GM10266 (cell line): Measurements from ENCODE around the gene SLC22A14.

Source experiments
- DNase-seq: peaks from one replicate; pipeline ENCODE4 v3.0.0; 2012; ENCODE audit errors: extremely low spot score
- TF ChIP-seq, protein P1 (sequence below): IDR thresholded peaks from 2 replicates; pipeline ENCODE4 v1.5.1; 2012; ENCODE audit warnings: mild to moderate bottlenecking, low read depth; ENCODE audit not compliant: control insufficient read depth, insufficient read depth; ENCODE audit errors: missing control alignments

The SLC22A14 gene

DNA sequence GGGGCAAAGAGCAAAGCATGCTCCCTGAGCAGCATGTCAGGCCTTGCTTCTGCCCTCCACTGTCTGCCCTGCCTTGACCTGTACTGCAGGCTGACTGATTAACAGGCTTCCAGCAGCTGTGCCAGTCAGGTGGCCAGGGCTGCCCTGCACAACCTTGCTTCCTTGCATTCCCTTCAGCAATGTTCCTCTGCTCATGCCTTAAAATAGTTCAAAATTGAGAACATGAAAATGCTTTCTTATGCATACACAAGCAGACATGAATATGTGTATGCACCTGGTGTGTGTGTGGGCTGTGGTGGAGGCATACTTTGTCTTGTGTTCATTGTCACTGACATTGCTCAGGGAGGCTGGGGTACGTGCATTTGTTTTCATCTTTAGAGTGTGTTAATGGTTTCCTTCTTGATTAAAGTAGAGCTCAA lies 17.7 kb upstream of the SLC22A14 start:
- no peak for DNase-seq
- TF ChIP-seq, protein P1, sequence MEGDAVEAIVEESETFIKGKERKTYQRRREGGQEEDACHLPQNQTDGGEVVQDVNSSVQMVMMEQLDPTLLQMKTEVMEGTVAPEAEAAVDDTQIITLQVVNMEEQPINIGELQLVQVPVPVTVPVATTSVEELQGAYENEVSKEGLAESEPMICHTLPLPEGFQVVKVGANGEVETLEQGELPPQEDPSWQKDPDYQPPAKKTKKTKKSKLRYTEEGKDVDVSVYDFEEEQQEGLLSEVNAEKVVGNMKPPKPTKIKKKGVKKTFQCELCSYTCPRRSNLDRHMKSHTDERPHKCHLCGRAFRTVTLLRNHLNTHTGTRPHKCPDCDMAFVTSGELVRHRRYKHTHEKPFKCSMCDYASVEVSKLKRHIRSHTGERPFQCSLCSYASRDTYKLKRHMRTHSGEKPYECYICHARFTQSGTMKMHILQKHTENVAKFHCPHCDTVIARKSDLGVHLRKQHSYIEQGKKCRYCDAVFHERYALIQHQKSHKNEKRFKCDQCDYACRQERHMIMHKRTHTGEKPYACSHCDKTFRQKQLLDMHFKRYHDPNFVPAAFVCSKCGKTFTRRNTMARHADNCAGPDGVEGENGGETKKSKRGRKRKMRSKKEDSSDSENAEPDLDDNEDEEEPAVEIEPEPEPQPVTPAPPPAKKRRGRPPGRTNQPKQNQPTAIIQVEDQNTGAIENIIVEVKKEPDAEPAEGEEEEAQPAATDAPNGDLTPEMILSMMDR, result no peak

DNA sequence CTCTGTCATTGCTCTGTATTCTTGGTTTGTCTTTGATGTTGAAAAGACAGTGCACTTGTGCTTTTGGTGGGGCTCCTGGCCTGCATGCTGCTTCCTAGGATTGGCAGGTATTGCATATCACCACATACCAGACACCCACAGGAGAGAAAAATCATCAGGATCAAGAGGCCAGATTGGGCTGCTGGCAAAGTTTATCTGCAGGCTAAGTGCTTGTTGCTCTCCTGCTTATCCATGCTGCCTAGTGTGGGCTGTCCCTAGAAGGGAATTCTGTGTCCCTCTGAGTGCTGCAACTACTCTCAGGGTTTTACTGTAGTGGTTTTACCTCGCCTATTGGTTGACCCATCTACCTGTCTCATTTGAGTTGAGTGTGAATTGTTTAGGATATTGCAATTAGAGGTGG lies 17.3 kb upstream of the SLC22A14 start:
- no peak for DNase-seq
- TF ChIP-seq, protein P1, result no peak

DNA sequence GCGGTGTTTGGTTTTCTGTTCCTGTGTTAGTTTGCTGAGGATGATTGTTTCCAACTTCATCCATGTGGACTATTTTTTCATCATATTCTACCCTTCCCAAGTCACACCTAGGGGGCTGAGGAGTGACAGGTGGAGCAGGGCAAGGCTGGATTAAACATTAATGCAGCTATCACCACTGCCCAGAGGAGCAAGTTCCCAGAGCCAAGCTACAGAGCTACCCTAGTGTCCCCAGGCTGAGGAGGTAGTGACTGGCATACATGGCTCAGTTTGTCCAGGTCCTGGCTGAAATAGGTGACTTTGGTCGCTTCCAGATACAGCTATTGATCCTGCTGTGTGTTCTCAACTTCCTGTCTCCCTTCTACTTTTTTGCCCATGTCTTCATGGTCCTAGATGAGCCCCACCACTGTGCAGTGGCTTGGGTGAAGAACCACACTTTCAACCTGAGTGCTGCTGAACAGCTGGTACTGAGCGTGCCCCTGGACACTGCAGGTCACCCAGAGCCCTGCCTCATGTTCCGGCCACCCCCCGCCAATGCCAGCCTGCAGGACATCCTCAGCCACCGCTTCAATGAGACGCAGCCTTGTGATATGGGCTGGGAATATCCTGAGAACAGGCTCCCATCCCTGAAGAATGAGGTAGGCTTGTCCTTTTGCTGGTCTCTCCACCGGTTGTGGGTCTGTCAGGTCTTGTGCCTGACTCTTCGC lies 16.3 kb upstream of the SLC22A14 start, which contains the start of gene SLC22A13:
Gene SLC22A13 (plus strand): TSS at position 209 of the 704 bp plus-strand sequence. CDS start 49 bp downstream, at position 258.
- DNase-seq, result no peak
- TF ChIP-seq, protein P1, result no peak

DNA sequence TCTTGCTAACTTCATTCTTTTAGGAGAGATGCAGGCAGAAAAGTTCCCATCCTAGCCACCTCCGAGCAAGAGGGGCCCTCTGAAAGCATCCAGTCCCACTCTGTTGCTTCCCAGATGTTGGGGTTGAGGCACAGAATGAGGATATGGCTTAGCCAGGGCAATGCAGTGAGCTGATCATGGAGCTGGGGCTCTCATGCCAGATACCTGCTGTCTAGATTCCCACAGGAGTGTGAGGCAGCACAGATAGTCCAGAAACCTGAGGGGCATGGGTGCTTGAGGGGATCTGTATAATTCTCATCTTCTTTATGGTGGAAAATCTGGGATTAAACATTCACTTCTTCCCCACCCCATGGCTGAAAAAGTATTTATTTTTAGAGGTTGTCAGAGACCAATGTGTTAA lies 15.3 kb upstream of the SLC22A14 start:
- DNase-seq, result no peak

DNA sequence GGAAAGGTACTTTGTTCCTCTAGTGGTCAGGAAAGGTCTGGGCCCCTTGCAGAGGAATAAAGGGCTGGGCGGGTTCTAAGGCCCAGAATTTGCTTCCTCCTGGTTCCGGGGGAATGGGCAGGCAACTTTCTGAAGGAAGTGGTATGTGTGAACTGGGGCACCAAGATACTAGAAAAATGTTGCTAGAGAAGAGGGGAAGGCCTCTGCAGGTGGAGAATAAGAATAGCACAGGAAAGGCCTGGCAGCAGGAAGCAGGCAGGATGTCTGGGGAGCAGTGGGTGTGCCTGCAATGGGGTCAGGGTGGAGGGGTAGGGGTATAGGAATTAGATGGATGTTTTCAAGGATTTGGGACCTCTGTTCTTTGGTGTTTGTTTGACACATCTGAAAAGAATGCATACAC lies 14.4 kb upstream of the SLC22A14 start:
- DNase-seq, result no peak
- TF ChIP-seq, protein P1, result no peak

More for the DNA sequence above, 15.3 kb upstream of the SLC22A14 start:
- TF ChIP-seq, protein P1, result no peak

DNA sequence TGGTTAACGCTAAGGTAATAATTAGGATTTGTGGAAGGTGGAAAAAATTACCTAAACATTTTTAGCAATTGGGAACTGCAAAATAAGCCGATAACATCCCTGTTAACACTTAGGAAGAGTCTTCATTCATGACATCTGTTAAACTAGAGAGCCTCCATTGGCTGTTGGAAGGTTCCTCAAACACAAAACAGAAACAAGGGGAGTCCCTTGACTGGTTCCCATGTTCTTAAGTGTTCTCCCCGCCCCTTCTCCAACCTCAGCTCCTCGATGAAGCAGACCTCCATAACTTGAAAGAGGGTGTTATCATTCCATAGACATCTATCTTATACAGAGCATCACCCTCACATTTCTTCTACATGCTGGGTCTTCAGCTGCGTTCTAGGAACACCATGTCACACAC lies 14.0 kb upstream of the SLC22A14 start:
- DNase-seq, result no peak
- TF ChIP-seq, protein P1, result no peak

DNA sequence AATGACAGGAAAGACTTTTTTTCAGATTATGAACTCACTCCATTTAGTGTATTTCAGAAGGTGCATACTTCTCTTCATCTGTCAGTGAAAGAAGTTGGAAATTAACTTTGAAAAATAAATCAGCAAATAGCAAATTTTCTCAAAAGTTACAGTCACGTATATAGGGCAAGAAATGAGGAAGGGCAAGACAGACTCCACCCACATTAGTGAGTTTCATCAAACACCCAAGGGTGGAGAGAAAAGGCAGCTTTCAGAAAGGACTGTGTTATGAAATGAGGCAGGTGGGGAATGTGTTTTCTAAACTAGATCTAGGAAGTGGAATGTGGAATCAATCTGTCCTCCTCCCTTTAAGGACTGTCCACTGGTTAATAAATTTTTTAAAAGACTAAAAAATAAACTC lies 13.6 kb upstream of the SLC22A14 start:
- TF ChIP-seq, protein P1, result no peak
- DNase-seq, result no peak
